Upper lobe of right lung (tissue), 1 donor: Measurements from ENCODE around the gene TJP2. TPM values are rescaled to one million over a fixed set of nuclear protein-coding genes. Genes with fewer than 3 reads are reported as not detected.

Source experiments
- ATAC-seq: fragments of 200-7000 bp; cut with Tn5 transposase; one replicate; pipeline ENCODE4 v1.9.1; 2020; ENCODE audit warnings: mild to moderate bottlenecking, moderate library complexity
- DNase-seq: peaks from one replicate; pipeline ENCODE4 v3.0.0-alpha.2; 2020
- H3K27ac ChIP-seq: fragments of 200-600 bp; one replicate; pipeline ENCODE4 v1.8.0; 2022
- H3K27me3 ChIP-seq: fragments of 200-600 bp; one replicate; pipeline ENCODE4 v1.8.0; 2022; ENCODE audit warnings: mild to moderate bottlenecking
- H3K36me3 ChIP-seq: fragments of 200-600 bp; one replicate; pipeline ENCODE4 v1.8.0; 2022
- H3K4me1 ChIP-seq: fragments of 200-600 bp; one replicate; pipeline ENCODE4 v1.8.0; 2022
- H3K4me3 ChIP-seq: fragments of 200-600 bp; one replicate; pipeline ENCODE4 v1.8.0; 2022; ENCODE audit warnings: mild to moderate bottlenecking
- H3K9me3 ChIP-seq: fragments of 200-600 bp; one replicate; pipeline ENCODE4 v1.8.0; 2022
- CTCF ChIP-seq: fragments of 200-600 bp; IDR thresholded peaks from one replicate; pipeline ENCODE4 v1.8.0; 2022; ENCODE audit warnings: antibody characterized with exemption
- intact Hi-C: fragments of 100-400 bp; cut with DNase I; formaldehyde crosslinking; loops from one replicate; pipeline ENCODE4 v1.11.0; 2022
- total RNA-seq: library from RNA; stranded (reverse); fragmentation: NEBNext Ultra II Directional; extraction: Animal tissue kit (Norgen Biotek cat#: 25700); gene quantifications from one replicate; pipeline ENCODE4 v1.2.1, GENCODE V29; 2021
- donor health status: DM: no; HTN: yes; CAD: no; lungs with severe emphysema.

Gene TJP2
- total RNA-seq, 1 donor from 2014 or later: 131 TPM

DNA sequence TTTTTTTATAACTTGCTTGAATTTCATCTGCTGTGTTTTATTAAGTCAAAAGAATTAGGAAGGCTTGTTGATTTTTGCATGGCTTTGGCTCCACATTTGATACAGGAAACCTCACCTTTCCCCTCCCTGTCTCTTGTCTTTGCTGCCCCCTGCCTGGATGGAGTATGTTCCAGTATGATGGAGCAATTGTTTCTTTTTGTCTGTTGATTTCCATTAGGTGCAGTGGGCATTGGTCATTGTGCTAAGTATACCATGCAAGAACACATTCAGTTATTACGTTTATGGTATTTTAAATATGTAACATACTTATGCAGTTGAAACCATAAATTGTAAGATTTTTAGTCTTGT is 19.6 kb downstream of the TJP2 start:
- no peaks in the 10 kb centered on the region for H3K27me3 ChIP-seq
- ATAC-seq: no peak
- intact Hi-C loops: loop anchor here (5.0 kb wide), 1 partner anchor 146 kb away; no protein-coding TSS in a partner anchor
- H3K27ac ChIP-seq: no peak overlapping the region
- no peaks in the 10 kb centered on the region for H3K9me3 ChIP-seq
- DNase-seq: no peak
- peaks cover 30% of the 10 kb centered on the region for H3K4me1 ChIP-seq
- no peak for TF ChIP-seq CTCF
- no peak overlapping the region for H3K4me3 ChIP-seq
- H3K36me3 ChIP-seq: no peaks in the 10 kb centered on the region

DNA sequence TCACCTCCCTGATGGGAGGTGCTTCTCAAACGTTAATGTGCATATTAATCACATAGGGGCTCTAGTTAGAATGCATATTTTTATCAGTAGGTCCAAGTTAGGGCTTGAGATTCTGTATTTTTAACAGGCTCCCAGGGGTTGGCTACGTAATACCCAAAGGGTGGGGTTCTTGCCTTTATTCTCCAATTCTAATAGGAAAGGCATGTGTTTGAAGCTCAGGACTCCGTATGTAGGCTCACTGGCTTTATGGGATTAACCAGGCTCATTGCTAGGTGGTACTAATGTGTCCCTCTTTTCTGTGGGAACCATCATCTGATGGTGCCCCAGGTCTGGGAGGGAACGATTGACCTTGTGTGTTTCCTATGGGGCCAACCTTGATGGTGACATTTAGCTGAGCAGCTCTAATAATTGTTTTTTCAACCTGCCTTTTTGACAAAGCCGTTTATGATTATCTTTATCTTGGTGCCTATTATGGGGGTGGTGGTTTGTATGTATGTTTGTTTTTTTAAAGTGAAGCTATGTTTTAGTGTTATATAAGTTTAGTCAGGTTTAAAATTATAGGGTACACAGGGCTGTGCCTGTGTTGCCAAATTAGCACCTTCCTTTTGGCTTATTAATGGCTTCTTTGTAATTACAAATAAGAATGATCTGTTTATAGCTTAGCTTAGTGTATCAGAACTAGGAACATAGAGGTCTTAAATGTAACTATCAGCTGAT is 20.8 kb downstream of the TJP2 start:
- ATAC-seq: no peak
- Histone ChIP-seq H3K27me3 (no peaks in the 10 kb centered on the region), H3K4me1 (peaks cover 38% of the 10 kb centered on the region), H3K9me3 (no peaks in the 10 kb centered on the region), H3K27ac (no peak overlapping the region), H3K36me3 (no peaks in the 10 kb centered on the region), H3K4me3 (no peak overlapping the region)
- no peak for DNase-seq
- intact Hi-C loops: loop anchor here (5.0 kb wide), 1 partner anchor 148 kb away; no protein-coding TSS in a partner anchor
- TF ChIP-seq CTCF: no peak

- intact Hi-C loops: no loop called here
- peaks cover 36% of the 10 kb centered on the region for H3K4me1 ChIP-seq
- no peaks in the 10 kb centered on the region for H3K9me3 ChIP-seq
- H3K27ac ChIP-seq: no peak overlapping the region
- DNase-seq: no peak
- H3K36me3 ChIP-seq: no peaks in the 10 kb centered on the region
- no peak overlapping the region for H3K4me3 ChIP-seq
- H3K27me3 ChIP-seq: no peaks in the 10 kb centered on the region
- no peak for TF ChIP-seq CTCF
- ATAC-seq: no peak
These were observed 21.6 kb downstream of the TJP2 start for GRCh38 chr9:69195668-69196067.

DNA sequence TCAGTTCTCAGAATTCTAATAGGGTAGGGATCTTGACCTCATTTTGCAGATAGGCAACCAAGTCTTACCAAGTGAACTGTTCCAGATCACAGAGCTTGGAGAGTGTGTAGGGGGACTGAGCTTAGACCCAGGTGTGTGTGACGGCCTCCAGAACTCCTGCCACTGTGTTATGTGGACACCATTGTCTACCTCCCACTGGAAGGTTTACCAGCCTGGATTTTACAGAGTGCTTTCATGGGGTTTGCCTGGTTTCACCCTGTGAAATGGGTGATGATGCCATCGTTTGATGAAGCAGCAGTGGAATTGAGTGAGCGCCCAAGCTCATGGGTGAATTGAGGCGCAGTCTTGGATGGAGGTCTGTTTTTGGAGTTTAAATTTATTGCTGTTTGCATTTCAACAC is 23.6 kb downstream of the TJP2 start:
- no peaks in the 10 kb centered on the region for H3K9me3 ChIP-seq
- no peaks in the 10 kb centered on the region for H3K27me3 ChIP-seq
- H3K4me1 ChIP-seq: peaks cover 18% of the 10 kb centered on the region
- no peak for TF ChIP-seq CTCF
- no peak for DNase-seq
- H3K36me3 ChIP-seq: no peaks in the 10 kb centered on the region
- H3K4me3 ChIP-seq: no peak overlapping the region
- intact Hi-C loops: no loop called here
- H3K27ac ChIP-seq: no peak overlapping the region
- ATAC-seq: no peak

DNA sequence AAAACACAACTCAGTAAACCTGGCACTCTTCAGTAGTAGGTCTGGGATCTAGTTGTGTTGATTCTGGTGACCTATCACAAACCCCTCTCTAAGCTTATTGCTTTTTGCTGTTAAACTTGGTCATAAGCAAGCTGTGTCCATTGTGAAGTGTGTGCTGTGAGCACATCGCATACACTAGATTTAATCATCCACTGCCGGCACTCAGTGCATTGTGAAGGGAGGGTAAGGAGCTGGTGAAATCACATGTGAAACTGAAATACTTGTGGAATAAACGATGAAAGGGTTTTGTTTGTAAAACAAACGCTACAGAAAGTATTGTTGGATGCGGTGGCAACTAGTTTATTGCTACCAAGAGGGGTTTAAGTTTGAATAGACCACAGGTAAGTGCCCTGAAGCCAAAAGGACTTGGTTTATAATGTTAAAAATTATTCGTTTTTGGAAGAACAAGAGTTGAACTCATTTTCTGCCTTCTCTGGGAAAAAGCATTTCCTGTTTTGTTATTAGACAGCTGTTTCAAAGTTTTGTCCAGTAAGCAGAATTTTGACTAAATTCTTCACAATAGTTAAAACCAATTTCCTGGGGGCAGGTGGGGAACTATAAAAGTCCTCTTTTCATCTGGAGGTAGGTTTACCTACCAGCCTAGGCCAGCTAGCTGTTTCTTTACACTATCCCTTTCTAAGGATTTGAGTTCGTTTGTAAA is 24.6 kb downstream of the TJP2 start:
- TF ChIP-seq CTCF: no peak
- no peak overlapping the region for H3K4me3 ChIP-seq
- intact Hi-C loops: no loop called here
- ATAC-seq: peak; percentile 63
- H3K27me3 ChIP-seq: no peaks in the 10 kb centered on the region
- no peak overlapping the region for H3K27ac ChIP-seq
- DNase-seq: no peak
- peaks cover 14% of the 10 kb centered on the region for H3K4me1 ChIP-seq
- no peaks in the 10 kb centered on the region for H3K9me3 ChIP-seq
- no peaks in the 10 kb centered on the region for H3K36me3 ChIP-seq
